GM19467 (cell line): Measurements from ENCODE around the gene IGF1R.
"Not testable (repeated sequence)": the region's sequence is repeated elsewhere in the genome, so short reads cannot be mapped to it uniquely, and the experiment has no call there.

Source experiments
- ATAC-seq: cut with Tn5 transposase; IDR thresholded peaks from one replicate; pipeline ENCODE4 v1.9.1; 2021; ENCODE audit warnings: mild to moderate bottlenecking, moderate library complexity; ENCODE audit not compliant: unreplicated experiment

Gene IGF1R

DNA sequence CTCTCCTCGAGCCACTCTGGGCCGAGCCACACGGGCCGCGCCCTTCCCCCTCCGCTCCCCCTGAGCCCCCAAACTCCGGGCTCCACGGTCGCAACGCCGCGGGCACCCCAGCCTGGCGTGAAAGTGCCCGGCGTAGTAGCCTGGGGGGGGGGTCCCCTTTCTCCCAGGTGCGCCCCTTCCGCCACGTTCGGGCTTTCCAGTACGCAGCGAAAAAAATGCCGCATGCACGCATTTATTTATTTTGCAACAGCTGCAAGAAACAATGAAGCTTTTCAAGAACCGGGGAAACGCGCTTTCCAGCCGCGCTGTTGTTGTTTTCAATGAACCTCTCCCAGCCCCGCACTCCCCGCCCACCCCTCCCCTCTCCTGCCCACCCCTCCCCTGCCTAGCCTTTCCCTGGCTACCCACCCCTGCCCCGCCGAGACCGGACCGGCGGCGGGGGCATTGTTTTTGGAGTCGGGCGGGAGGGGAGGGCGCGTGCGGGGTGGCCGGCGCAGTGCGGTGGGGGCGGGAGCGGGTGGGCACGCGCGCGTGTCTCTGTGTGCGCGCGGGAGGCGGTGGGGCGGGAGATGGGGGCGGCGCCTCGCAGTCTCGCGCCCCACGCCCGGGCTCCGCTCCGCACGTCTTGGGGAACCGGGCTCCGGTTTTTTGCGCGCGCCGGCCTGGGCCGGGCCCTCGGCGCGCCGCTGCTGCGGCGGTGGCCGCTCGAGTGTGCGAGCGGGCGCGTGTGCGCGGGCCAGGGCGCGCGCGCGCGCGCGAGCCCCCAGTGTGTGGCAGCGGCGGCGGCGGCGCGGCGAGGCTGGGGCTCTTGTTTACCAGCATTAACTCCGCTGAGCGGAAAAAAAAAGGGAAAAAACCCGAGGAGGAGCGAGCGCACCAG is at the start of gene IGF1R:
Gene IGF1R, plus strand, starts transcription at position 766 of the 880 bp plus-strand sequence. CDS start 1,043 bp downstream, outside the sequence.
- ATAC-seq: peak; percentile 70

DNA sequence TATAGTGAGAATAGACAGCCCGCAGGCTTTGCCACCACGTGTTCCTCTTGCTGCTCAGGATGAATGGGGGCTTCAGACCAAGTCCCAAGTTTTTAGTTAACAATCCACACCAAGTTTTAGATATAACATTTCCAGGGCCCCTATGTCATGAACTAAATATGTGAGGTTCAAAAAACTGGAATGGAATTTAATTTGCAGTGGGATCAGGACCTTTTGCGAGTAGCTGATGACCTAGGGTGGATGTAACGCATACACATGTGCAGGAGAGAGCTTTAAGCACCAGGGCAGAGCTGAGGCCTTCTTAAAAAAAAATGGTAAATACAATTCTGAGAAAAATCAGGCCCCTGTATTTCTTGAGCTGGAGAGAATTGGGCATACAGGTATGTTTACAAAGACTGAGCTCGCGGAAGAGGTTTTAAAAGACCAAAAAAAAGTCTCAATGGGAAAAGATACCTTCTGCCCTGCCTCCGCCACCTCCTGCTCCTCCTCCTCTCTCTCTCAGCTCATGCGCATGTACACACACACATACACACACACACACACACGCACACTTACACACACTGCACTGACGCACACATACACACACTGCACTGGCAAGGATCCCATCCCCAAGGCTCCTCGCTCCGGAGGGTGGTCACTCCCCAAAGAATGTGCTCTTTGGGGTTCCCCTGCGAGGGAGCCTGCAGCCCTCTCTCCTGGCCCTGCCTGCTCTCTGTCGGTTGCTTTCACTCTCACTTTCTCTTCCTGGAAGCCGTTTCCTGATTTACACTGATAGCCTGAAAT is 48.2 kb upstream of the IGF1R start:
- ATAC-seq: peak; percentile 87

DNA sequence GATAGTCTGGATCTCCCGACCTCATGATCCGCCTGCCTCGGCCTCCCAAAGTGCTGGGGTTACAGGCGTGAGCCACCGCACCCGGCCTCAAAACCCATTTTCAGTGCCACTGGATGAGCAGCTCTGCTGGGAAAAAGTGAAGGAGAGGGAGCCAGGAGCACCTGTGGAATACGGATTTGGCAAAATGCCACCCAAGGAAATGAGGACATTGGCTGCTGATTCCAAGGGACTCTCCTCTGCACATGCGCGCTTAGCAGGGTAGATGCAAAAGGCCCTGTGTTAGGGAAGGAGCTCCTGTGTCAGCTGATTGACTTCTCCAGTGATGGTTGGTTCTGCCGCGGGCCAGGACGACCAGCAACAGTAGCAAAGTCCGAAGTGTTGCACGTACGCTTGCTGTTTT is 43.4 kb upstream of the IGF1R start:
- ATAC-seq: no peak

DNA sequence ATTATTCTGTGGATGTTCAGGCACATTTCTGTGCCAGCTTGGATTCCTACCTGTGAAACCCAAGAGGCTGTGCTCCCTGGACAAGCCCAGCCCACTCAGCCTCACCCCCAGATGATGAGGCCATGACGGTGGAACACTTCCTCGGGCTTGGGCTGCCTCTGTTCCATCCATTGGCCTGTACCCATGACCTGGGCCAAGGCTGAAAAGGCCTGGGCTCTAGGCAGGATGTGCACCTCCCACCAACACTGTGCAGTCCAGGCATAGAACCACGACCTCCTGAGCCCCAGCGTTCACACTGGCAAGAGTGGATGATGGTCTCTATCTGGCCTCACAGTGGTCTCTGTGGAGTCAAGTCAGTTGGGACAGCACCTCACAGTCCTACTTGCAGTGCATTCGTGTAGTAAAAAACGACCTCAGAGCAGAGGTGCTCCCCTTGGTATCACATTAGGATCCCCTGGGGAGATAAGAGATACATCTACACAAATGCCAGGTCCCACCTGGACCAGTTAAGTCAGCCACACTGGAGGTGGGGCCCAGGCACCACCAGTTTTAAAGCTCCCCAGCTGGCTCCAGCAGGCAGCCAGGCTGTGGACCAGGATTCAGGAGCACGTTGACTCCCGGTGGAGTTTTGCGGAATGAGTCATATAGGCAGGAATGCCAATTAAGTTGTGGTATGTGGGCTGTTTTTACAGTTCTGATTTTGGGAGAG is 39.0 kb upstream of the IGF1R start:
- no peak for ATAC-seq

DNA sequence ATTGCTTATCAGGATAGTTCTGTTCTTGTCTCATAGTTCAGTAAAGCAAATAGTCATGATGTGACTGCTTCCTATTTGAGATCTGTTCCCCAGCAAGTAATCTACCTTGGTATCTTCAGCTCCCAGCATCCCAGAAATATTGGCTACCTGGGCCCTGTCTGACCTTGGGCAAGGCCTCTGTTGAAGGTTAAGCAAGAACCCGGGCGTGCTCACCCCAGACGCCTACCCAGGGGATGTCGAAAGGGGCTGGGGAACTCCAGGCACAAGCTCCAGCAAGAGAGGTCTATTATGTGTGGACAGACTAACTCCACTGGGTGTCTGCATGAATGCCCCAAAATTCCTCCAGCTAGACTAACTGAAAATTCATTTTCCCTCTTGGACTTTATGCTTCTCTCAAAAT is 37.3 kb upstream of the IGF1R start:
- no peak for ATAC-seq

DNA sequence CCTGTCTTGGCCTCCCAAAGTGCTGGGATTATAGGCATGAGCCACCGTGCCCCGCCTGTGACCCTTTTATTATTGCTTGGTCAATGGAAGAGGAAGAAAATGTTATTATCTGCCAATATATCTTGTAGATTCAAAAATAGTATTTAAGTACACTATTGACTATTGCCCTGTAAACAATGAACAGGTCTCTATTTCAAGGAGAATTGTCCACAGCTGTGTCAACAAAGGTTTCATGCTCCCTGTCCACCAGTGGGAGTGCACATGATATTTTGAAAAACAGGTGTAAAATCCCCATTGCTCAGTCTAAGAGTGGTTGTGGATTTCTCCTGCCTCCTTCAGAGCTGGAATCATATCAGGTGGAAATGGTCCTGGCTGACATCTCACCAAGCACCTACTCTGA is 36.5 kb upstream of the IGF1R start:
- no peak for ATAC-seq

DNA sequence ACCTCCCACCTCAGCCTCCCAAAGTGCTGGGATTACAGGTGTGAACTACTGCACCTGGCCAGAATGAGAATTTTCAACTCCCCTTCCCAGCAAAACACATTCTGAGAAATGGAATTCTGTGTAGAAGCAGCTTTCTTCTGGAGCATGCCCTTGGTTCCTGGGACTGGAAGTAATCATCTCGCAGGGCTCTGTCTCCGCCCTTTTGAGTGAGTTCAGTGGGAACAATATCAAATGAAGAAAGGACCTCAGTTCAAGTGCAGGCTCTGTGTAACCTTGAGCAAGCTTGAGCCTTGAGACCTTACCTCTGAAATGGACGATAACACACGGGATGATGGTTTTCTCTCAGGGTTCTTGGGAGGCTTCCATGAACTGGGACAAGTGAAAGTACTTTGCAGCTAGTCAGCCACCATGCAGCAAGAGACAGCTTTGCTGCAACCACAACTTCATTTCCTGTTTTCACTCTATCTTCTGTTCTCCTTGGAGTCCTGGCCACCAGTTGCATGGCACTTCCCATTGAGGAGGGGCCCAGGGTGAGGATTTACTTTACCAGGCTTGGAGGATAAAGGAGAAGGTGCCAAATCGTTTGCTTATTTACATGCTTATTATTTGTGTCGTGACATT is 35.7 kb upstream of the IGF1R start:
- ATAC-seq: no peak

DNA sequence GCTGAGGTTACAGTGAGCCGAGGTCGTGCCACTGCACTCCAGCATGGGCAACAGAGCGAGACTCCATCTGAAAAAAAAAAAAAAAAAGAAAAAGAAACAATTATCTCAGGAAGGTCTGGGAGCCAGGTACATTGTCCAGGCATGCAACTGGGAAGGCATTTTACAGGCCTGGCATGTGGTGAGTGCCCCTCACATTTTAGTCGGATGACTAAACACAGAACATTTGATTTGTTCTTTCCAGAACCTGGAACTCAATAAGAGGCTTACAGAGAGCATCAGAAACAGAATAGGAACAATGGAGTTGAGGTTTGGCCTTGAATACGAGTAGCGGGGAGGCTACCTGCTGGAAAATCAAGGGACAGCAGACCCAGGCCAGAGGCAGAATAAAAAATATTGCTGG is 33.7 kb upstream of the IGF1R start:
- no peak for ATAC-seq

DNA sequence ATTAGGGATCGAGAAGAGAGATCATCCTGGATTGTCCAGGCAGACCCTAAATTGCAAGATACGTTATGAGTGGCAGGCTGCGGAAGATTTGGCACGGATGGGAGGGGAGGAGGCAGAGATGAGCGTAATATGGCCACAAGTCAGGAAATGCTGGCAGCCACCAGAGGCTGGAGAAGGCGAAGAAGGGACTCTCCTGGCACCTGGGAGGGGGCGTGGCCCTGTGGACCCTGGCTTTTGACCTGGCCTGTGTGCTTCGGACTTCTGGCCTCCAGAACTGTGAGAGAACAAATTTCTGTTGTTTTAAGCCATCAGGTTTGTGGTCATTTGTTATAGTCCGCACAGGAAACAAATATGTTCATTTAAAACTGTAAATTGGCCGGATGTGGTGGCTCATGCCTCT is 31.9 kb upstream of the IGF1R start:
- ATAC-seq: no peak

DNA sequence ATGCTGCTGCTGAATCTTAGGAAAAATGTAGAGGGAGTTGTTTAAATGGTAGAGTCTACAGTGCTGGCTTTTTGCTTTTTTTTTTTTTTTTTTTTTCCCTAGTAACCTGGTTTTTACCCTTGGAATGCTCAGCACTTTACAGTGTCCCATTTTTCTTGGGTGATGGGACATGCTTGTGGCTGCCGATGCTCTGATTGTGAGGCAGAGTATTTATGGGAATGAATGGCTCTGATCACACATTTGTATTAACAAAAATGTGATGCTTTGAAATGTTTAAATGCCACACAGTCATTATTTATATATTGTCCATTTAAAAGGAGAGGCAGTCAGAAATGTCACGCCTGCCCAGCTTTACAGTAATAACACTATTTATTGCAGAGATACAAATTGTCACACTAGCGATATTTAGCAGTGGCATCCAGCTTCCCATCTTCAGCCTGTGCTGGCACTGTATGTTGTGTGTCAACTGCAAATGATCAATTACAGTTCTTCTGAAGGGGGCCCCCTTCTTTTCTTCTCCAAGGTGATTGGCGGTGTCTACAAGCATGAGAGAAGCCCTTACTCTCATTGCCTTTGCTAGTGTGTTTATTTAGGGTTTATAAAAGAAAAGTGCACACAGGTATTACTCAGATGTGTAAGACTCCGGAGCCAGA is 30.9 kb upstream of the IGF1R start:
- ATAC-seq: no peak

DNA sequence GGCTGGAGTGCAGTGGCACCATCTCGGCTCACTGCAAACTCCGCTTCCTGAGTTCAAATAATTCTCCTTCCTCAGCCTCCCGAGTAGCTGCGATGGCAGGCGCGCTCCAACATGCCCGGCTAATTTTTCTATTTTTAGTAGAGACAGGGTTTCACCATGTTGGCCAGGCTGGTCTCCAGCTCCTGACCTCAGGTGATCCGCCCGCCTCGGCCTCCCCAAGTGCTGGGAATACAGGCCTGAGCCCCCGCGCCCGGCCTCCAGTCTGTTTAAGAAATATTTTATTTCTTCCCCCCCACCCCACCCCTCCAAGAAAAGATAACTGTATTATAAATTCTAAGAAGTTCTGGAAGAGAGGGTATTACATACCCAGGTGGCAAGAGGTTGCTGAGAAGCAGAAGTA is 29.8 kb upstream of the IGF1R start:
- not testable (repeated sequence) for ATAC-seq

DNA sequence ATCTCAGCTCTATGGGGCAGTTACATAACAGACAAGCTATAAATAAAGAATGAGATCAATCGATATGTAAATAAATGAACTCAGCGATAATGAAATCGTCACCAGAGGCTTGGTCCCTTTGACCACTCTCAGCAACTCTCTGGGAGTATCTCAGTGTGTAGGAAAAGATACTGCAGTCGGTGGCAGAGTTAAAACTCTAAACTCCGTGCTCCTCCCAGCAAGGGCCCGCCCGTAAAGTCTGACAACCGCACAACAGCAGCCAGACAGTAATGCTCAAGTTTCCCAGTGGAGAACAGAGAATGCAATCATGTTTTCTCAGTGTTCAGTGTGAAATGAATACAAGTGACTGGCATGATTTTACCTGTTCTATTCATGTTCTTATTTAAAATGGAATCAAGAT is 28.3 kb upstream of the IGF1R start:
- no peak for ATAC-seq

DNA sequence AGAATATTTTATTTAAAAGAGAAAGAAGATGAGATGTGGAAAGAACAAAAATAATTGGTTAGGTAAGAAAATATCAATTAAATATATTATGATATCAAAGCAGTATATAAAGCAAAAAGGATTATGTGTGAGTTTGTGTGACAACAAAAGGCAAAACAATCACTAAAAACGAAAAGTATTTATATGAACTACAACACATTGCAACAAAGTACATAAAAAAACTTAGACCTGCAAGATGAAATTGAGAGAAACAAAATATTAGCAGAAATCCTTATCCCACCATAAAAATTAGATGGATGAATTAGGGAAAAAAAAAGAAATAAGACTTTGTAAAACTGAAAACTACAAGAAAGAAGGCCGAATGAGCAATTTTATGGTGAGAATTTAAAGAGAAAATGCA is 27.3 kb upstream of the IGF1R start:
- ATAC-seq: no peak

DNA sequence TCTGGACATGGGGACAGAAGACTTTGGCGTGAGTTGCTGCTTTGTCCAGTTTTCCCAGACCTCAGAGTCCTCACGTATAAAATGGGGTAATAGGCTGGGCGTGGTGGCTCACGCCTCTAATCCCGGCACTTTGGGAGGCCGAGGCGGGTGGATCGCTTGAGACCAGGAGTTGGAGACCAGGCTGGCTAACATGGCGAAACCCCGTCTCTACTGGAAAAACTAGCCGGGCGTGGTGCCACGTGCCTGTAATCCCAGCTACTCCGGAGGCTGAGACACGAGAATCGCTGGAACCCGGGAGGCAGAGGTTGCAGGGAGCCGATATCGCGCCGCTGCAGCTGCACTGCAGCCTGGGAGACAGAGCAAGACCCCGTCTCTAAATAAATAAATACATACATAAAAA is 22.7 kb upstream of the IGF1R start:
- no peak for ATAC-seq

DNA sequence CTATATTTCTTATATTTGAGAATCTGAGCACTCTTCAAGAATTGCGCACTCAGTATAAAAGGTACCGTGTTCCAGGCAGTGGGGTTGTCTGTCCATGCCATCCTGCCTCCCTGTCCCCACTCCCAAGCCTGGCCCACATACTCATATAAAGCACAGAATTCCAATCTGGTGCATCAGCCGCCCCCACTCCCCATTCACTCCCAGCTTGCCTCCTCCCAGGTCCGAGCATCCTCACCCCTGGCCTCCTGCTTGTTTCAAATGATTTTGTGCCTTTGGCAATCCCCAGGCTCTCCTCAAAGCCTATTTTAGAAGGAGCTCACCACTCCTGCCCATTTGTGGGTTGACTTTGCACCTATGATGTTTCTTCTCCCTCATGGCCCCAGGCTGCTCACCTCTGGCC is 22.2 kb upstream of the IGF1R start:
- no peak for ATAC-seq

DNA sequence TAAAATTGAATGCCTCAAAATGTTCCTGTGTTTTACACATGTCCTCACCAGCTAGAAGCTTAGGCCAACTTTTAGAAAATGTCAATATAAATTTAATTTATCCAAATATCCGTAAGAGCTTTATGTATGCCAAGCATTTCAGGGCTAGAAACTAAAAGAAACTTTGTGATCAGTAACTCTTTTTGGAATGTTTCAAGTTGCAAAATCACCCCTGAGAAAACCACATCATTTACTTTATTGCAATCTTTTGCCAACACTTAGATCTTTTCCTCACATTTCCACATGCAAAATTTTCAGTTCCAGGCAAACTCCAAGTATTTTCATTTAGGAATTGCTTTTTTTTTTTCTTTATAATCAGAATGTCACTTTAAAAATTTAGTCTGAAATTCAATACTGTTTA is 20.1 kb upstream of the IGF1R start:
- no peak for ATAC-seq

DNA sequence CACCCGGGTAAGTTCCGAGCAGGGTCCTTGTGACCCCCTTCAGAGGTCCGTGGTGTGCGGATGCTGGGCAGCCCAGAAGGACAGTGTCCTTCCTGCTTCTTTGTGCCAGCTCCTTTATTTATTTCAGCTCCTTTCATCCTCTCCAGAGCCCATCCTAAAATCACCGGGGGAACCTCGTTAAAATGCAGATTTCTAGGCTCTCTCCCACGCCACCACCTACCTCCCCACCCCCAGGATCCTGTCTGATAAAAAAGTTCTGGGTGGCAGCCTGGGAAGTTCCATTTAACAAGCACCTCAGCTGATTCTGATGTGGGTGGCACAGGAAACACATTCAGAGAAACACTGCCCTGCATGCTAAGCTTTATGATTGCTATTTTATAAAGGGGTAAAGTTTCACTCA is 12.5 kb upstream of the IGF1R start:
- ATAC-seq: no peak

DNA sequence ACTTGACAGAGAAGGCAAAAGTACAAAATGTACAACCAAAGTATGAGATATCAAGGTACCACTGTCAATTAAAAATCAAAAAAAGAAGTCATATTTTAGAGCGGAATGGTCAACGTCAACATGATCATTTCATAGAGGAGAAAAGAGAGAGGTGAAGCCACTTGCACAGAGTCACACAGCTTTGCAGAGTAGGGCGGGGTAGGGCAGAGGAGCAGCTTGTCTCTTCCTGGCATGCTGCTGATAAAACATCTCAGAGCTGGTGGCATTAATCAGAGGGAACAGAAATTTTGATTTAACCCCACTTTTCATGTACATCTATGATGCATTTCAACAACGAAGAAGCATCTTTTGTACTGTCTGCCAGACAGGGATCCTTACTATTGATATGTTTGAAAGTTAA is 5.2 kb upstream of the IGF1R start:
- ATAC-seq: no peak

DNA sequence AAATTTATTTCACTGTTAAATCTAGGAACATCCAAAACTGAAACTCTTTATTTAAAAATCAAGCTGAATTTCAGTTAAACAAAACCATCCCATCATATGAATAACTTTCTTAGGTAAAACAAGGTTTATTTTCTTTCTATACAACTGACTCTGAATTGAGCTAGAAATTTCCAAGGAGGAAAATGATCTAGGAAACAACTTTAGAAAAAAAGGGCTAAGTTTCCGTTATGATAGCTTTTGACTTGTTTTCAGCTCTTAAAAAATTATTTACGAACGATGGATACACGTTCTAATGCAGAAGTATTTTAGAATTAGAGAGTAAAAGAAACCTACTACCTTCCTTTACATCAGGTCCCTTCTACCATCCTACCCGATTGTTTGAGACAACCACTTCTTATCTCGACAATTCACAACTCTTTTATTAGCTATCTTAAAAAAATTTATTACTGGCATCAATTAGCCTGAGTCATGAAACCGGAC is 1.8 kb upstream of the IGF1R start:
- no peak for ATAC-seq

DNA sequence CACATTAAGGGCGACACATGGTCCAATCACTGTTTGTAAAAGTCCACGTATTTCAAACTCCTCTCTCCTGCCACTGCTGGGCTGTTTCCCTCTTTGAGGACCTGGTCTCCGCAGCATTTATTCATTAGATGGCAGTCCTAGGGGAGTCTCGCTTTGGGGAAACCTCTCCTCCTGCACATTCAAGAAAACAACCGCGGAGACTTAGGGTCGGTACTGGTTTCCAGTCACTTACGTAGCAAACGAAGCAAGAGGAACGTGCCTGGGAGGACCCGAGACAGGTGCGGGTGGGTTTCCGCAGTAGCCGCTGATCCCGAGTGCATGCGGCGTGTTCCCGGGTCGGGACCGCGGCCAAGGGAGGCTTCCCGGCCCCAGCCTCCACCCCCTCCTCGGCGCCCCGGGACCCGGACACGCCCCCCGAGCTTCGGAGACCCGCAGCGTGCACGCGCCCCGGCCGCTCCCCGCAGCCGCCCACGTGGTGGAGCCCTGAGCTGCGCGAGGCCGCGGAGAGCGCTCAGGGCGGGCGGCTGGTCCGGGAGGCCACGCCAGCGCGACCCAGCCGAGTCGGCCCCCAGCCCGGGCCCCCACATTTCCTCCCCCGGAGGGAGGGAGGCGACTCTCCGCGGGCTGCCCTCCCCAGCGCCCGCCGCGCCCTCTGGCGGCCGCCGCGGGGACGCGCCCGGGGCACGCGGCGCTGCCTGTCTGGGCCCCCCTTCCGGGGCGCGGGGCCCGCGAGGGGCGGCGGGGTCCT is 1.1 kb upstream of the IGF1R start:
- no peak for ATAC-seq
